GM12891 (cell line): ENCODE results near the gene RGL3.

ENCODE experiments used
- PAX5 ChIP-seq: IDR thresholded peaks from 2 replicates; pipeline ENCODE4 v1.6.1; 2011; ENCODE audit warnings: low read length, moderate library complexity, mild to moderate bottlenecking; ENCODE audit not compliant: insufficient read depth, severe bottlenecking
- POLR2A ChIP-seq: IDR thresholded peaks from 2 replicates; pipeline ENCODE4 v1.6.1; 2011; ENCODE audit warnings: low read depth, low read length, control low read depth
- POLR2AphosphoS5 ChIP-seq: IDR thresholded peaks from 2 replicates; pipeline ENCODE4 v1.6.1; 2011; ENCODE audit warnings: low read depth, low read length, control low read depth
- SPI1 ChIP-seq: IDR thresholded peaks from 2 replicates; pipeline ENCODE4 v1.6.1; 2011; ENCODE audit warnings: low read depth, low read length, control low read depth
- TAF1 ChIP-seq: IDR thresholded peaks from 2 replicates; pipeline ENCODE4 v1.6.1; 2011; ENCODE audit warnings: low read depth, low read length, control low read depth

DNA sequence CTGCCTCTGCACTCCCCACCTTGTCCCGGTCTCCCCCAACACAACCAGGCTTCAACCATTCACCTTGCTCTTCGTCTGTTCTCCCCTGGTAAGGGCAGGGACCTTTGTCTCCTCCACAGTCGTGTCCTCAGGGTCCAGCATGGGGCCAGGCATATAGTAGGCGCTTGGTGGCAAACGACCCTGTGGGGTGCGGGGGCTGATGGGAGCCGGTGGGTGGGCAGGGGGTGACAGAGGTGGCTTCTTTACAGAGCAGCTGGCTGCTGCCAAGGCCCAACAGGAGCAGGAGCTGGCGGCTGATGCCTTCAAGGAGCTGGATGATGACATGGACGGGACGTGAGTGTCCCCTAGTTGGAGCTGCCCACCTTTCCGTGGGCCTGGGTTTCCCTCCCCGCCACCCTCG is 26.0 kb upstream of the RGL3 start:
- TF ChIP-seq POLR2A (no peak), POLR2AphosphoS5 (no peak), TAF1 (no peak), PAX5 (no peak), SPI1 (no peak)
